DOHH2 (cell line): ENCODE measurements around the gene UROC1.

Experiments used
- CTCF ChIP-seq: fragments of 200-600 bp; sonication (generic); IDR thresholded peaks from one replicate; pipeline ENCODE4 v1.5.1; 2014; ENCODE audit warnings: antibody characterized with exemption, mild to moderate bottlenecking, low read depth, low read length; ENCODE audit not compliant: poor library complexity, severe bottlenecking
- EZH2phosphoT487 ChIP-seq: fragments of 200-600 bp; sonication (generic); IDR thresholded peaks from 2 replicates; pipeline ENCODE4 v1.6.1; 2017; ENCODE audit warnings: borderline replicate concordance, mild to moderate bottlenecking, antibody characterized with exemption, low read length, moderate library complexity, mixed read lengths

- TF ChIP-seq CTCF (no peak), EZH2phosphoT487 (no peak)
Observed at GRCh38 chr3:126440709-126440995, 76.9 kb downstream of the UROC1 start.
